H9 (cell line): ENCODE results near the gene CKMT2. TPM values are rescaled to one million over a fixed set of nuclear protein-coding genes. Genes with fewer than 3 reads are reported as not detected.

Experiments
- DNase-seq: peaks from one replicate; pipeline ENCODE4 v3.0.0-alpha.2; 2017
- H2AFZ ChIP-seq: one replicate; pipeline ENCODE4 v1.6.1; 2013; ENCODE audit warnings: mild to moderate bottlenecking, low read length, control low read depth, moderate library complexity
- H2AK5ac ChIP-seq: 2 replicates; pipeline ENCODE4 v1.6.1; 2013; ENCODE audit warnings: low read length, control low read depth, mixed read lengths; ENCODE audit not compliant: insufficient read length
- H2BK120ac ChIP-seq: one replicate; pipeline ENCODE4 v1.6.1; 2013; ENCODE audit warnings: low read depth, mild to moderate bottlenecking, low read length, control low read depth, inconsistent platforms; ENCODE audit not compliant: poor library complexity, severe bottlenecking
- H2BK12ac ChIP-seq: 2 replicates; pipeline ENCODE4 v1.6.1; 2013; ENCODE audit warnings: low read length, control low read depth, mixed read lengths, low read depth; ENCODE audit not compliant: insufficient read length
- H2BK15ac ChIP-seq: 2 replicates; pipeline ENCODE4 v1.6.1; 2013; ENCODE audit warnings: low read depth, low read length, control low read depth
- H2BK20ac ChIP-seq: one replicate; pipeline ENCODE4 v1.6.1; 2013; ENCODE audit warnings: low read depth, mild to moderate bottlenecking, low read length, control low read depth, inconsistent platforms; ENCODE audit not compliant: poor library complexity, severe bottlenecking
- H2BK5ac ChIP-seq: 2 replicates; pipeline ENCODE4 v1.6.1; 2013; ENCODE audit warnings: low read length, control low read depth, mixed read lengths; ENCODE audit not compliant: insufficient read length
- H3K14ac ChIP-seq: 2 replicates; pipeline ENCODE4 v1.6.1; 2013; ENCODE audit warnings: low read length, control low read depth; ENCODE audit not compliant: insufficient read depth
- H3K18ac ChIP-seq: 2 replicates; pipeline ENCODE4 v1.6.1; 2013; ENCODE audit warnings: low read depth, mild to moderate bottlenecking, mixed read lengths, low read length, control low read depth; ENCODE audit not compliant: insufficient read length
- H3K23ac ChIP-seq: 2 replicates; pipeline ENCODE4 v1.6.1; 2013; ENCODE audit warnings: low read length, control low read depth, mixed read lengths, low read depth; ENCODE audit not compliant: insufficient read length
- H3K23me2 ChIP-seq: 2 replicates; pipeline ENCODE4 v1.6.1; 2013; ENCODE audit warnings: low read depth, mild to moderate bottlenecking, mixed read lengths, low read length, control low read depth; ENCODE audit not compliant: insufficient read length, poor library complexity, severe bottlenecking
- H3K27ac ChIP-seq: 2 replicates; pipeline ENCODE4 v1.5.1; 2013; ENCODE audit warnings: low read length, control low read depth, mixed read lengths, low read depth; ENCODE audit not compliant: insufficient read length
- H3K27me3 ChIP-seq: 2 replicates; pipeline ENCODE4 v1.6.1; 2013; ENCODE audit warnings: low read length, control low read depth, inconsistent platforms; ENCODE audit not compliant: insufficient read depth
- H3K4ac ChIP-seq: 2 replicates; pipeline ENCODE4 v1.6.1; 2013; ENCODE audit warnings: low read depth, mild to moderate bottlenecking, control low read depth, inconsistent platforms, low read length, moderate library complexity
- H3K4me1 ChIP-seq: 2 replicates; pipeline ENCODE4 v1.6.1; 2013; ENCODE audit warnings: low read length, control low read depth, inconsistent platforms; ENCODE audit not compliant: insufficient read depth
- H3K4me2 ChIP-seq: 2 replicates; pipeline ENCODE4 v1.6.1; 2013; ENCODE audit warnings: low read length, control low read depth, mixed read lengths; ENCODE audit not compliant: insufficient read length, insufficient read depth
- H3K56ac ChIP-seq: 2 replicates; pipeline ENCODE4 v1.6.1; 2013; ENCODE audit warnings: low read depth, mild to moderate bottlenecking, mixed read lengths, low read length, control low read depth; ENCODE audit not compliant: insufficient read length
- H3K79me1 ChIP-seq: 2 replicates; pipeline ENCODE4 v1.6.1; 2013; ENCODE audit warnings: low read depth, mild to moderate bottlenecking, moderate library complexity, low read length, control low read depth, inconsistent platforms; ENCODE audit not compliant: insufficient read depth, poor library complexity, severe bottlenecking
- H3K79me2 ChIP-seq: 2 replicates; pipeline ENCODE4 v1.6.1; 2013; ENCODE audit warnings: low read length, control low read depth, inconsistent platforms; ENCODE audit not compliant: insufficient read depth
- H3K9ac ChIP-seq: 2 replicates; pipeline ENCODE4 v1.6.1; 2013; ENCODE audit warnings: low read length, control low read depth, mixed read lengths; ENCODE audit not compliant: insufficient read length; ENCODE audit errors: extremely low read depth
- H3K9me3 ChIP-seq: one replicate; pipeline ENCODE4 v1.6.1; 2013; ENCODE audit warnings: low read depth, low read length, inconsistent platforms; ENCODE audit not compliant: control insufficient read depth
- H3T11ph ChIP-seq: one replicate; pipeline ENCODE4 v1.6.1; 2013; ENCODE audit warnings: mild to moderate bottlenecking, low read length, control low read depth, inconsistent platforms
- H4K20me1 ChIP-seq: one replicate; pipeline ENCODE4 v1.6.1; 2013; ENCODE audit not compliant: control insufficient read depth, insufficient read length, insufficient read depth
- H4K5ac ChIP-seq: 2 replicates; pipeline ENCODE4 v1.6.1; 2013; ENCODE audit warnings: low read depth, mild to moderate bottlenecking, mixed read lengths, low read length, control low read depth; ENCODE audit not compliant: insufficient read length
- H4K8ac ChIP-seq: replicated peaks from 2 replicates; pipeline ENCODE4 v1.6.1; 2013; ENCODE audit warnings: low read length, control low read depth, mixed read lengths, low read depth; ENCODE audit not compliant: insufficient read length
- H4K91ac ChIP-seq: 2 replicates; pipeline ENCODE4 v1.6.1; 2013; ENCODE audit warnings: low read depth, mild to moderate bottlenecking, moderate library complexity, mixed read lengths, low read length, control low read depth; ENCODE audit not compliant: insufficient read length
- H3K27ac Mint-ChIP-seq, 3 experiments: 2 replicates in 2 of 3; 3 replicates in 1 of 3; pipeline ENCODE4 v1.8.0; 2020 to 2021; ENCODE audit warnings: mixed read lengths in 3 of 3, mild to moderate bottlenecking in 1 of 3, moderate library complexity in 1 of 3
- H3K27me3 Mint-ChIP-seq: 2 replicates; pipeline ENCODE4 v1.8.0; 2021; ENCODE audit warnings: low read depth, mild to moderate bottlenecking, moderate library complexity, mixed read lengths
- H3K36me3 Mint-ChIP-seq, 3 experiments: 2 replicates in 2 of 3; 3 replicates in 1 of 3; pipeline ENCODE4 v1.8.0; 2020 to 2021; ENCODE audit warnings: low read depth in 3 of 3, mixed read lengths in 3 of 3; ENCODE audit not compliant: insufficient read depth in 1 of 3
- H3K4me1 Mint-ChIP-seq, 2 experiments: 2 replicates each; pipeline ENCODE4 v1.8.0; 2020; ENCODE audit warnings: mixed read lengths in 2 of 2
- H3K4me3 Mint-ChIP-seq, 2 experiments: 2 replicates in 1 of 2; 3 replicates in 1 of 2; pipeline ENCODE4 v1.8.0; 2020 to 2021; ENCODE audit warnings: mild to moderate bottlenecking in 2 of 2, mixed read lengths in 2 of 2, moderate library complexity in 1 of 2
- H3K9me3 Mint-ChIP-seq, 2 experiments: 2 replicates in 1 of 2; 3 replicates in 1 of 2; pipeline ENCODE4 v1.8.0; 2020; ENCODE audit warnings: mild to moderate bottlenecking in 2 of 2, mixed read lengths in 2 of 2, moderate library complexity in 1 of 2
- CTCF ChIP-seq: fragments of 200-600 bp; sonication (generic); conservative IDR thresholded peaks from 3 replicates; pipeline ENCODE4 v1.8.0; 2021; ENCODE audit warnings: antibody characterized with exemption, mild to moderate bottlenecking
- WGBS: extraction: QIAGEN DNeasy Blood & Tissue Kit; methylation state at CpG from one replicate; pipeline ENCODE4 v1.1.7; 2013; ENCODE audit warnings: missing lambda C conversion rate, low lambda C conversion rate, mixed read lengths; ENCODE audit not compliant: insufficient read length; ENCODE audit errors: extremely low coverage; 5-methylcytosine and 5-hydroxymethylcytosine counted together
- total RNA-seq: library from RNA; stranded (reverse); gene quantifications from 2 replicates; pipeline ENCODE4 v1.2.1, GENCODE V29; 2021

The CKMT2 gene
- total RNA-seq, 1 experiment from 2014 or later, result 1.8 TPM

- H3K4ac ChIP-seq, result no peak overlapping the region
- H3K18ac ChIP-seq, result no peak overlapping the region
- no peak overlapping the region for H3K9ac ChIP-seq
- H3K4me3 Mint-ChIP-seq, result no peak overlapping the region
- no peak overlapping the region for H2BK20ac ChIP-seq
- no peaks in the 10 kb centered on the region for H3K23me2 ChIP-seq
- no peak overlapping the region for H2AK5ac ChIP-seq
- no peaks in the 10 kb centered on the region for H4K20me1 ChIP-seq
- H3K27ac Mint-ChIP-seq, result no peak overlapping the region
- H4K8ac ChIP-seq, result no peak overlapping the region
- H2BK15ac ChIP-seq, result no peak overlapping the region
- no peak for TF ChIP-seq CTCF
- no peak overlapping the region for H3K14ac ChIP-seq
- no peaks in the 10 kb centered on the region for H3K27me3 ChIP-seq
- H3K9me3 Mint-ChIP-seq, result no peaks in the 10 kb centered on the region
- H2AFZ ChIP-seq, result no peak overlapping the region
- DNase-seq, result no peak
- no peak overlapping the region for H2BK12ac ChIP-seq
- H3K79me1 ChIP-seq, result peaks cover 6% of the 10 kb centered on the region
- H3K4me1 ChIP-seq, result peaks cover 3% of the 10 kb centered on the region; the same call in 1 of the 2 replicates
- no peak overlapping the region for H3K4me2 ChIP-seq
- H3K27me3 Mint-ChIP-seq, result no peaks in the 10 kb centered on the region
- no peak overlapping the region for H2BK120ac ChIP-seq
- H3T11ph ChIP-seq, result no peak overlapping the region
- H2BK5ac ChIP-seq, result no peak overlapping the region
- H3K9me3 ChIP-seq, result no peaks in the 10 kb centered on the region
- no peak overlapping the region for H3K23ac ChIP-seq
- no peak overlapping the region for H3K27ac ChIP-seq
- H3K56ac ChIP-seq, result no peak overlapping the region
- H4K5ac ChIP-seq, result no peak overlapping the region
- H3K36me3 Mint-ChIP-seq, result peaks cover 5 to 19% (median 12%) of the 10 kb centered on the region in 3 experiments; a peak in 6 of 7 replicates
- H3K4me1 Mint-ChIP-seq, result peaks cover 17 to 34% of the 10 kb centered on the region in 2 experiments
- no peak overlapping the region for H4K91ac ChIP-seq
- no peaks in the 10 kb centered on the region; the same call in 1 of the 2 replicates for H3K79me2 ChIP-seq
- no CpG with 5 or more reads among the region's 4 CpGs for WGBS
These were observed 20.8 kb downstream of the CKMT2 start for GRCh38 chr5:81253875-81254274.
